KMS-11 (cell line): ENCODE data around the gene CEP128.

ENCODE experiments used
- H2AFZ ChIP-seq: fragments of 200-600 bp; sonication (generic); 2 replicates; pipeline ENCODE4 v1.6.1; 2016; ENCODE audit warnings: antibody characterized with exemption, mixed run types, low read depth
- H3K27ac ChIP-seq: fragments of 200-600 bp; sonication (generic); 2 replicates; pipeline ENCODE4 v1.6.1; 2016; ENCODE audit warnings: mild to moderate bottlenecking, mixed run types
- H3K27me3 ChIP-seq: fragments of 200-600 bp; sonication (generic); 2 replicates; pipeline ENCODE4 v1.6.1; 2017; ENCODE audit warnings: mild to moderate bottlenecking, low read depth, mixed run types, moderate library complexity; ENCODE audit not compliant: insufficient read depth
- H3K36me3 ChIP-seq: fragments of 200-600 bp; sonication (generic); 2 replicates; pipeline ENCODE4 v1.6.1; 2017; ENCODE audit warnings: mild to moderate bottlenecking, mixed run types; ENCODE audit not compliant: insufficient read depth
- H3K4me1 ChIP-seq: fragments of 200-600 bp; sonication (generic); 2 replicates; pipeline ENCODE4 v1.6.1; 2016; ENCODE audit warnings: mild to moderate bottlenecking, low read depth, mixed run types; ENCODE audit not compliant: poor library complexity, severe bottlenecking
- H3K4me2 ChIP-seq: fragments of 200-600 bp; sonication (generic); 2 replicates; pipeline ENCODE4 v1.7.0; 2016; ENCODE audit warnings: mild to moderate bottlenecking, mixed run types
- H3K4me3 ChIP-seq: fragments of 200-600 bp; sonication (generic); IDR thresholded peaks from 2 replicates; pipeline ENCODE4 v1.6.1; 2017; ENCODE audit warnings: low read depth, low read length, mixed read lengths; ENCODE audit not compliant: insufficient read depth
- H3K79me2 ChIP-seq: fragments of 200-600 bp; sonication (generic); 2 replicates; pipeline ENCODE4 v1.6.1; 2016; ENCODE audit warnings: low read depth, mixed run types; ENCODE audit not compliant: insufficient read depth
- H3K9ac ChIP-seq: fragments of 200-600 bp; sonication (generic); 2 replicates; pipeline ENCODE4 v1.6.1; 2016; ENCODE audit warnings: mild to moderate bottlenecking, mixed run types
- H4K20me1 ChIP-seq: fragments of 200-600 bp; sonication (generic); 2 replicates; pipeline ENCODE4 v1.6.1; 2016; ENCODE audit warnings: mild to moderate bottlenecking, mixed run types; ENCODE audit not compliant: insufficient read depth
- CTCF ChIP-seq: fragments of 200-600 bp; sonication (generic); conservative IDR thresholded peaks from 2 replicates; pipeline ENCODE4 v1.6.1; 2017; ENCODE audit warnings: low read depth, mild to moderate bottlenecking, antibody characterized with exemption, low read length, moderate library complexity, mixed read lengths

The CEP128 gene

GRCh38 chr14:80521456-80521855 is 420.1 kb downstream of the CEP128 start:
- no peak overlapping the region for H3K4me2 ChIP-seq
- no peak overlapping the region for H3K27ac ChIP-seq
- H3K79me2 ChIP-seq, result no peaks in the 10 kb centered on the region
- H2AFZ ChIP-seq, result no peak overlapping the region
- H3K9ac ChIP-seq, result no peak overlapping the region
- no peak overlapping the region for H3K4me3 ChIP-seq
- no peaks in the 10 kb centered on the region for H3K36me3 ChIP-seq
- H3K27me3 ChIP-seq, result no peaks in the 10 kb centered on the region
- H3K4me1 ChIP-seq, result no peaks in the 10 kb centered on the region
- TF ChIP-seq CTCF, result no peak
- no peaks in the 10 kb centered on the region for H4K20me1 ChIP-seq

GRCh38 chr14:80519002-80519401 is 422.5 kb downstream of the CEP128 start:
- no peak overlapping the region for H3K27ac ChIP-seq
- no peaks in the 10 kb centered on the region for H4K20me1 ChIP-seq
- no peaks in the 10 kb centered on the region for H3K4me1 ChIP-seq
- H3K4me3 ChIP-seq, result no peak overlapping the region
- no peak overlapping the region for H3K4me2 ChIP-seq
- no peaks in the 10 kb centered on the region for H3K79me2 ChIP-seq
- H3K27me3 ChIP-seq, result no peaks in the 10 kb centered on the region
- H3K9ac ChIP-seq, result no peak overlapping the region
- H3K36me3 ChIP-seq, result no peaks in the 10 kb centered on the region
- H2AFZ ChIP-seq, result no peak overlapping the region
- no peak for TF ChIP-seq CTCF

- H3K4me2 ChIP-seq, result no peak overlapping the region
- no peak overlapping the region for H2AFZ ChIP-seq
- no peak overlapping the region for H3K27ac ChIP-seq
- H3K9ac ChIP-seq, result no peak overlapping the region
- no peaks in the 10 kb centered on the region for H3K79me2 ChIP-seq
- no peak overlapping the region for H3K4me3 ChIP-seq
- no peaks in the 10 kb centered on the region for H3K27me3 ChIP-seq
- TF ChIP-seq CTCF, result no peak
- no peaks in the 10 kb centered on the region for H3K4me1 ChIP-seq
- no peaks in the 10 kb centered on the region for H3K36me3 ChIP-seq
- no peaks in the 10 kb centered on the region for H4K20me1 ChIP-seq
Observed at GRCh38 chr14:80518173-80518572, 423.4 kb downstream of the CEP128 start.

GRCh38 chr14:80507292-80507869 is 434.2 kb downstream of the CEP128 start:
- H3K36me3 ChIP-seq, result no peaks in the 10 kb centered on the region
- TF ChIP-seq CTCF, result no peak
- no peak overlapping the region for H3K4me3 ChIP-seq
- no peak overlapping the region for H3K27ac ChIP-seq
- no peak overlapping the region for H3K9ac ChIP-seq
- no peaks in the 10 kb centered on the region for H3K27me3 ChIP-seq
- H3K4me2 ChIP-seq, result no peak overlapping the region
- no peaks in the 10 kb centered on the region for H4K20me1 ChIP-seq
- H3K79me2 ChIP-seq, result no peaks in the 10 kb centered on the region
- no peak overlapping the region for H2AFZ ChIP-seq
- H3K4me1 ChIP-seq, result no peaks in the 10 kb centered on the region
